Activated gamma-delta T cell treated with anti-CD3 and anti-CD28 coated beads, Interleukin-2, amount 50 U/mL, for 16 hours (primary cell): Measurements from ENCODE around the gene UBAC2.
"Not testable (repeated sequence)": the region's sequence is repeated elsewhere in the genome, so short reads cannot be mapped to it uniquely, and the experiment has no call there.

Source experiments
- DNase-seq: peaks from one replicate; pipeline ENCODE4 v3.0.0-alpha.2; 2020; ENCODE audit warnings: low read depth

Gene UBAC2

GRCh38 chr13:99185606-99186005 is 15.0 kb upstream of the UBAC2 start:
- no peak for DNase-seq

- DNase-seq, result no peak
Observed at GRCh38 chr13:99190147-99190985, 10.3 kb upstream of the UBAC2 start.

GRCh38 chr13:99191336-99191899 is 9.2 kb upstream of the UBAC2 start:
- no peak for DNase-seq

- no peak for DNase-seq
Observed at GRCh38 chr13:99191900-99192399, 8.7 kb upstream of the UBAC2 start.

- DNase-seq, result no peak
Observed at GRCh38 chr13:99192480-99192879, 8.2 kb upstream of the UBAC2 start.

GRCh38 chr13:99193152-99193551 is 7.5 kb upstream of the UBAC2 start:
- no peak for DNase-seq

GRCh38 chr13:99196466-99197116 is 4.1 kb upstream of the UBAC2 start:
- no peak for DNase-seq

- no peak for DNase-seq
Observed at GRCh38 chr13:99197117-99197651, 3.5 kb upstream of the UBAC2 start.

GRCh38 chr13:99199541-99200431 is 868 bp upstream of the UBAC2 start:
- DNase-seq, result no peak

- no peak for DNase-seq
Observed at GRCh38 chr13:99203601-99204579, 3.2 kb downstream of the UBAC2 start.

- no peak for DNase-seq
Observed at GRCh38 chr13:99205621-99206220, 5.1 kb downstream of the UBAC2 start.

GRCh38 chr13:99206226-99206625 is 5.6 kb downstream of the UBAC2 start:
- no peak for DNase-seq

- no peak for DNase-seq
Observed at GRCh38 chr13:99206873-99207272, 6.2 kb downstream of the UBAC2 start.

- no peak for DNase-seq
Observed at GRCh38 chr13:99207511-99207910, 6.9 kb downstream of the UBAC2 start.

GRCh38 chr13:99208185-99208584 is 7.5 kb downstream of the UBAC2 start:
- no peak for DNase-seq

GRCh38 chr13:99208845-99209527 is 8.3 kb downstream of the UBAC2 start:
- no peak for DNase-seq

GRCh38 chr13:99210627-99211026 is 10.0 kb downstream of the UBAC2 start:
- DNase-seq, result not testable (repeated sequence)

- DNase-seq, result no peak
Observed at GRCh38 chr13:99211421-99212035, 10.9 kb downstream of the UBAC2 start.

GRCh38 chr13:99214232-99214631 is 13.6 kb downstream of the UBAC2 start:
- peak; percentile 29 for DNase-seq
